ENCODE data around the gene KIF15.

The KIF15 gene

DNA sequence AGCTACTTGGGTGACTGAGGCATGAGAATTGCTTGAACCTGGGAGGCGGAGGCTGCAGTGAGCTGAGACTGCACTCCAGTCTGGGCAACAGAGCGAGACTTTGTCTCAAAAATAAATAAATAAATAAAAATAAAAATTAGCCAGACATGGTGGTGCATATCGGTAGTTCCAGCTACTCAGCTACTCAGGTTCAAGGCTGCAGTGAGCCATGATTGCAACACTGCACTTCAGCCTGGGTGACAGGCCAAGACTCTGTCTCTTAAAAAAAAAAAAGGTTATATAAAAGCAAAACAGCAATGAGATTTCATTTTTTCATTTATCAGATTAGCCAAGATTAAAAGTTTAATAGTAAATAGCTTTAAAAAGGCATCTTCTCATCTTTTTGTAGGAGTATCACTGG, 115.7 kb downstream of the KIF15 start:
- DNase-seq (ENCODE audit: low spot score) = no peak

DNA sequence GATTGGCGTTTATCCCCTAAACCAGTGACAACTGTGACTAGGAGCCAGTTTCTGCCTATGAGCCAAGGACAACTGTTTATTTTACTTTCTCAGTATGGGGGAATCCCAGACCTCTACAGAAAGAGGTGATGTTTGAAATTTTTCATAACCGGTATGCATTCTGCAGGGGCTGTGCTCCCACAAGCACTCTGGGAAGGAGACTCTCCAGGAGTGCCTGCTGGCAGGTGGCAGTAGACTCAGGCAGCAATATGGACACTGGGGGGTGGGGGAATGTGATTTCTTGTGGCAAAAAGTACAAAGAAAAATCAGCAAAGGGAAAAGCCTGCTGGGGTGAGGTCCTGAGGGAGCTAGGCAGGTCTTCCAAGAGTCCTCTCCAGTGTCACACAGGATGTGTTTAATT, 118.7 kb downstream of the KIF15 start:
- DNase-seq (ENCODE audit: low spot score) = no peak

DNA sequence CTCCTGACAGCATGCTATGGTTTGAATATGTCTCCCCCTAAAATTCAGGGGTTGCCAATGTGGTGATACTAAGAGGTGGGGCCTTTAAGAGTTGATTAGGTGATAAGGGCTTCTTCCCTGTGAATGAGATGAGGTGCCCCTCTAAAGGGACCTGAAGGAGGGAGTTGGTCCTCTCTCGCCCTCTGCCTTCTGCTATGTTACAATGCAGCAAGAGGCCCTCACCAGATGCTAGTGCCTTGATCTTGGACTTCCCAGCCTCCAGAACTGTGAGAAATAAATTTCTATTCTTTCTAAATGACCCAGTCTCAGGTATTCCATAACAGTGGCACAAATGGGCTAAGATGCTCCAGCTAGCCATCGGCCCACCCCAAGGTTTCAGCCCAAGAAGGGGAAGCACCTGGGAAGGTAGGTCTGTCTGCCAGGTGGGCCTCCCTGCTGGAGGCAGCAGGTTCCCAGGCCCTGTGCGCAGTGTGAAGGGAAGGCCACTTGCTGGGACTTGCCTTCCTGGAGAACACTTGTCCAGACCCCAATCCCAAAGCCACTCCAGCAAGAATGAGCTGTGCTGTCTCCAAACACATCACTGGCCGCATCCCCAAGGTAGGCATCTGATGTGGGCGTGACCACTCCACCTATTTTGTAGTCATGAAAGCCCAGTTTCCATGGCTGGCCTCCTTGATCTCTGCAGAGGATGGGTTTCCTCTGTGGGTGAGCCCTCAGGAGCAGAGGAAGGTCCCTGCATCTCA, 121.8 kb downstream of the KIF15 start:
- no peak for DNase-seq (ENCODE audit: low spot score)

DNA sequence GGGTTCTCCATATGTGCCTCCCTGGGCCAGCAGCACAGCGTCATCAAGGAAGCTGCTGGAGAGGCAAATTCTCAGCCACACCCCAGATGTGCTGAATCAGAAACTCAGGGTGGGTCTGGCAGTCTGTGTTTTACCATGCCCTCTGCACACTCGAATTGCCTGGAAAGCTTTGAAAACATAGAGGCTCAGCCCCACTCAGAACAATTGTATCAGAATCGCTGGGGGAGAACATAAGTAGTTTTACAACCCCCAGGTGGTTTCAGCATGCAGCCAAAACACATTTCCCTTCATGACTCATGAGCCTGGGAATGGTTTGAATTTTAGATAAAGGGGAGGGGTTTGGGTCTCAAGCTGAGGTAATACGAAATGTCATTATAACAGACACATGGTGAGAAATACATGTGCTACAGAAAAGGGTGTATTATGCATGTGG, 122.4 kb downstream of the KIF15 start:
- no peak for DNase-seq (ENCODE audit: low spot score)

DNA sequence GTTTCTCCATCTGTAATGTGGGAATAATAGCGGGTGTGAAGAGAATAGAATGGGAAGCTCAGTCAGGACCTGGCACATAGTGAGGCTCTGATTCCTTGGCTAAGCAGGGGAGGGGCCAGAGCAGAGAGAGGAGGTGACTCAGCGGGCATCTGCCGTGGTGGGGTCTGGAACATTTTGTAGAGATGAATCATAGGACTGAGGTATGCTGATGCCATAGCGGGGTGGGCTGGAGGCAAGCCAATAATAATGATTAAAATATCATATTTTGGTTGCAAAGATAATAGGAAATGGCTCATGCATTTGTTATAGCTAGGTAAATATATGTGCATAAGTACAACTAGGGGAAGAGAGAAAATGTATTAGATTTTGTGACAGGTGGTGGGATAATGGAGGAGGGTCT, 124.0 kb downstream of the KIF15 start:
- DNase-seq (ENCODE audit: low spot score) = no peak

DNA sequence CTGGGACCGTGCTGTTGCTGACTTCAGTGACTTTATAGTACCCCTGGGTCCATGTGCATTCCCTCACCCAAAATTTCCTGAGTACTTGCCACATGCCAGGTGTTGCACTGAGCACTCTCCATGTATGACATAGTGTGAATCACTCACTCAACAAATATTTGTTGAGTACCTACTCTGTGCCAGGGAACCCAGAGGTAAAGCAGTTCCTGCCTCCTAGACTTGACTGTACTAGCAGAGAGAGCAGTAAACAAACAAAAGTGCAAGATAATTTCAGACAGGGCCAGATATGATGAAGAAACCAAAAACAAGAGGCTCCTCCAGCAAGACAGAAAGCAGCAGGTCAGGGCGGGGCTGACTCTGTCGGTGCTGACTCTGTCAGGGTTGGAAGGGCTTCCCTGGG, 125.0 kb downstream of the KIF15 start:
- no peak for DNase-seq (ENCODE audit: low spot score)

GRCh38 chr3:44887101-44887500, 125.5 kb downstream of the KIF15 start:
- no peak for DNase-seq (ENCODE audit: low spot score)

DNA sequence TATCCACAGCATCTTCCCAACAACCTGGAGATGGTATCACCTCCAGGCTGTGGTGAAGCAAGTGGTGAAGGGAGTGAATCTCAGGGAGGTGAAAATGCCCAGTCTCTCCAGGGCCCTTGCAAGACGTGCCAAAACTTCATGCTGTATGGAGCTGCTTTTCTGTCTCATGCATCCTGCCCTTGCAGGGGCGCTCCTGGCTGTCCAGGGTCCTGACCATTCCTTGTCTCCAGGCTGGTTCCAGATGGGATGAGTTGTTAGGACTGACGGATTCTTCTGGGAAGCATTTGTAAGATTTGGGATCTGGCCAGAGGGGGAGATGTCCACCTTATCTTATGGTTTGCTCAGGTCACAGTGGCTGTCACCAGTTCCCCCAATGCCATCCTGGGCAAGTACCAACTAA, 128.7 kb downstream of the KIF15 start:
- DNase-seq (ENCODE audit: low spot score) = no peak

- no peak for DNase-seq (ENCODE audit: low spot score)
Measured at GRCh38 chr3:44890852-44891251, 129.3 kb downstream of the KIF15 start.

- no peak for DNase-seq (ENCODE audit: low spot score)
Measured at GRCh38 chr3:44892689-44893088, 131.1 kb downstream of the KIF15 start.

GRCh38 chr3:44893097-44893496, 131.5 kb downstream of the KIF15 start:
- DNase-seq (ENCODE audit: low spot score) = no peak

DNA sequence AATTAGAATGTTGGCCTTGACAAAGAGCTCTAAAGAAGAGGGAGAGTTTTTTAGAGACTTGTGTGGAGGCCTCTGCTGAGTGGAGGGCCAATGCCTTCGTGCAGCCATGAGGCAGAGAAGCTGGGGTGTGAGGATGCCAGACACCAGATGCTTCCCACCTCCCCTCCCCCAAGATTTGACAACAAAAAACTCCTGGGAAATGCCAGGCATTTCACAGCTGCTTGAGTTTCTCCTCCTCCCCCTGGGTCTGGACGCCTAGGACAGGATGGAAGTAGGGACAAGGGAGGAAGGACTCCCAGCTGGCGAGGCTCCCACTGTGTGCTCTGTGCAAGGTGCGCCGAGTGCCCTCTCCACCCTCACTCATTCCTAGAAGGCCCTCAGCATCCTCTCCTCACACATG, 132.9 kb downstream of the KIF15 start:
- DNase-seq (ENCODE audit: low spot score) = no peak

- no peak for DNase-seq (ENCODE audit: low spot score)
Measured at GRCh38 chr3:44896440-44896839, 134.8 kb downstream of the KIF15 start.

DNA sequence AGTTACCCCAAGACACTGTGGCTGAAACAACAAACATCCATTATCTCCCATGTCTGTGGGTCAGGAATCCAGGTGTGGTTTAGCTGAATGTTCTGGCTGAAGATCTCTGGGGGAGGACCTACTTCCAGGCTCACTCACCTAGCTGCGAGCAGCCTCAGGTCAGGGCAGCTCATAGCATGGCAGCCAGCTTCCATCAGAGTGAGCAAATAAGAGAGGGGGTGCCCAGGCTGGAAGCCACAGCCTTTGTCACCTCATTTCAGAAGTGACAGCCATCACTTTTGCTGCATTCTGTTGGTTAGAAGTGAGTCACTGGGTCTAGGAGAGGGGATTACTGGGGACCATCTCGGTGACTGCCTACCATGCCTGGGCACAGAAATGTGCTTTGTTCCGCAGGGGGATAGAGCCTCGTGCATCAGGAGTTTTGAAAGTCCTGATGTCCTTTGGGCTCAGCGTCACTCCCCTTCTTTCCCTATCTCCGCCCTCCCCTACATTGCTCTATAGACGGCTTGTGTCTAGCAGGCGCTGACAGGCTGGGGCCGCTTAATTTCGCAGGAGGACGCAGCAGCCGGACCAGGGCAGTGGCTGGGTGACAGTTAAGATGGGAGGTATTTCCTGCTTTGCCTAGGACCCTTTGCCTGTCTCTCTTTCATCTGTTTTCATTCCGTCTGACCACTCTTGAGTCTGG, 138.2 kb downstream of the KIF15 start:
- DNase-seq (ENCODE audit: low spot score) = no peak

GRCh38 chr3:44902628-44903027, 141.0 kb downstream of the KIF15 start:
- no peak for DNase-seq (ENCODE audit: low spot score)
